Endothelial cell (in vitro differentiated cells): Measurements from ENCODE around the gene RNF10. TPM values are rescaled to one million over a fixed set of nuclear protein-coding genes. Genes with fewer than 3 reads are reported as not detected.
"Not testable (repeated sequence)": the region's sequence is repeated elsewhere in the genome, so short reads cannot be mapped to it uniquely, and the experiment has no call there.

Experiments used
- DNase-seq: peaks from one replicate; pipeline ENCODE4 v3.0.0; 2021; ENCODE audit warnings: low spot score
- H3K27ac Mint-ChIP-seq: one replicate; pipeline ENCODE4 v1.8.0; 2021; ENCODE audit warnings: mixed read lengths, inconsistent platforms; ENCODE audit not compliant: unreplicated experiment
- H3K27me3 Mint-ChIP-seq: one replicate; pipeline ENCODE4 v1.8.0; 2021; ENCODE audit warnings: mild to moderate bottlenecking, moderate library complexity, mixed read lengths, inconsistent platforms; ENCODE audit not compliant: unreplicated experiment
- H3K36me3 Mint-ChIP-seq: one replicate; pipeline ENCODE4 v1.8.0; 2021; ENCODE audit warnings: mild to moderate bottlenecking, low read depth, mixed read lengths, inconsistent platforms; ENCODE audit not compliant: unreplicated experiment
- H3K4me1 Mint-ChIP-seq: one replicate; pipeline ENCODE4 v1.8.0; 2021; ENCODE audit warnings: mild to moderate bottlenecking, mixed read lengths, inconsistent platforms; ENCODE audit not compliant: unreplicated experiment
- H3K4me3 Mint-ChIP-seq: one replicate; pipeline ENCODE4 v1.8.0; 2021; ENCODE audit warnings: mild to moderate bottlenecking, mixed read lengths, inconsistent platforms; ENCODE audit not compliant: unreplicated experiment
- H3K9me3 Mint-ChIP-seq: one replicate; pipeline ENCODE4 v1.8.0; 2021; ENCODE audit warnings: mixed read lengths, inconsistent platforms; ENCODE audit not compliant: unreplicated experiment
- CTCF ChIP-seq: fragments of 200-600 bp; sonication (generic); IDR thresholded peaks from one replicate; pipeline ENCODE4 v1.5.0; 2021; ENCODE audit warnings: antibody characterized with exemption; ENCODE audit not compliant: unreplicated experiment
- total RNA-seq: library from RNA; stranded (reverse); fragmentation: NEBNext Ultra II Directional; extraction: Animal tissue kit (Norgen Biotek cat#: 25700); gene quantifications from one replicate; pipeline ENCODE4 v1.2.1, GENCODE V29; 2021; ENCODE audit not compliant: unreplicated experiment

Gene RNF10
- total RNA-seq, 1 donor from 2014 or later: 157 TPM

- DNase-seq: peak; percentile 87
- peak within 1 kb of the TSS; percentile 99 for H3K27ac Mint-ChIP-seq
- H3K4me3 Mint-ChIP-seq: peak within 1 kb of the TSS; percentile 100
- peaks cover 4% of the 10 kb centered on the region for H3K27me3 Mint-ChIP-seq
- H3K4me1 Mint-ChIP-seq: peaks cover 7% of the 10 kb centered on the region
- no peaks in the 10 kb centered on the region for H3K36me3 Mint-ChIP-seq
- H3K9me3 Mint-ChIP-seq: no peaks in the 10 kb centered on the region
- TF ChIP-seq CTCF: no peak
Measured at GRCh38 chr12:120528861-120529525, 5.2 kb upstream of the RNF10 start, which contains the start of gene COQ5. TSS of gene COQ5 (minus strand) at chr12:120529158. CDS start at chr12:120529141, 17 bp downstream.

- TF ChIP-seq CTCF: no peak
- Mint-ChIP-seq H3K36me3 (no peaks in the 10 kb centered on the region), H3K27ac (peak overlapping the region; percentile 99), H3K9me3 (no peaks in the 10 kb centered on the region), H3K27me3 (peaks cover 4% of the 10 kb centered on the region), H3K4me1 (peaks cover 7% of the 10 kb centered on the region), H3K4me3 (peak overlapping the region; percentile 100)
- DNase-seq: peak; percentile 6
Measured at GRCh38 chr12:120529641-120530417, 4.3 kb upstream of the RNF10 start.

- peaks cover 10% of the 10 kb centered on the region for H3K4me1 Mint-ChIP-seq
- not testable (repeated sequence) for DNase-seq, H3K4me3 Mint-ChIP-seq, H3K9me3 Mint-ChIP-seq, H3K27me3 Mint-ChIP-seq, H3K36me3 Mint-ChIP-seq, H3K27ac Mint-ChIP-seq
Measured at GRCh38 chr12:120530418-120530761, 3.8 kb upstream of the RNF10 start.

- Mint-ChIP-seq H3K27ac (no peak overlapping the region), H3K4me3 (no peak overlapping the region), H3K36me3 (no peaks in the 10 kb centered on the region), H3K27me3 (peaks cover 4% of the 10 kb centered on the region), H3K4me1 (peaks cover 30% of the 10 kb centered on the region), H3K9me3 (no peaks in the 10 kb centered on the region)
- DNase-seq: no peak
- no peak for TF ChIP-seq CTCF
Measured at GRCh38 chr12:120532701-120533238, 1.4 kb upstream of the RNF10 start.

- Mint-ChIP-seq H3K27me3 (peaks cover 4% of the 10 kb centered on the region), H3K27ac (peak overlapping the region; percentile 67), H3K36me3 (peaks cover 3% of the 10 kb centered on the region), H3K4me3 (peak overlapping the region; percentile 95), H3K4me1 (peaks cover 33% of the 10 kb centered on the region), H3K9me3 (no peaks in the 10 kb centered on the region)
- DNase-seq: peak; percentile 60
- TF ChIP-seq CTCF: no peak
Measured at GRCh38 chr12:120534703-120535655, 823 bp downstream of the RNF10 start.
